Stimulated activated effector memory CD8-positive, alpha-beta T cell treated with anti-CD3 and anti-CD28 coated beads, Interleukin-12 subunit alpha, Interleukin-12 subunit beta, amount 100 ng/mL, for 72 hours (primary cell): ENCODE data around the gene ANTKMT.

Experiments
- ATAC-seq: fragments of 150-1000 bp; cut with Tn5 transposase; 2 replicates; pipeline ENCODE4 v1.10.0; 2021
- DNase-seq, 2 donors: peaks; one replicate each; pipeline ENCODE4 v3.0.0; 2021 to 2022; ENCODE audit warnings: low spot score in 2 of 2
- H3K27ac Mint-ChIP-seq: one replicate; pipeline ENCODE4 v1.8.0; 2022; ENCODE audit warnings: mild to moderate bottlenecking, mixed read lengths
- H3K36me3 Mint-ChIP-seq: one replicate; pipeline ENCODE4 v1.8.0; 2022; ENCODE audit warnings: mild to moderate bottlenecking, mixed read lengths
- H3K4me1 Mint-ChIP-seq: one replicate; pipeline ENCODE4 v1.8.0; 2022; ENCODE audit warnings: mixed read lengths
- H3K4me3 Mint-ChIP-seq: one replicate; pipeline ENCODE4 v1.8.0; 2022; ENCODE audit warnings: mild to moderate bottlenecking, mixed read lengths
- H3K9me3 Mint-ChIP-seq: one replicate; pipeline ENCODE4 v1.8.0; 2022; ENCODE audit warnings: mixed read lengths

The ANTKMT gene

GRCh38 chr16:678858-679813 lies 41.8 kb upstream of the ANTKMT start:
- Mint-ChIP-seq H3K36me3 (peaks cover 30% of the 10 kb centered on the region), H3K4me1 (peaks cover 45% of the 10 kb centered on the region), H3K4me3 (peak overlapping the region; percentile 73), H3K9me3 (no peaks in the 10 kb centered on the region), H3K27ac (peak overlapping the region; percentile 76)
- DNase-seq (peak; percentile 55 to 82), ATAC-seq (peak; percentile 29)

GRCh38 chr16:679814-680624 lies 40.9 kb upstream of the ANTKMT start, which contains the start of gene STUB1:
Gene STUB1, plus strand, starts transcription at chr16:680410. Its CDS starts 116 bp downstream, at chr16:680526.
- Mint-ChIP-seq H3K4me1 (peaks cover 47% of the 10 kb centered on the region), H3K4me3 (peak within 1 kb of the TSS; percentile 73), H3K27ac (peak within 1 kb of the TSS; percentile 80), H3K9me3 (no peaks in the 10 kb centered on the region), H3K36me3 (peaks cover 38% of the 10 kb centered on the region)
- ATAC-seq (peak; percentile 61), DNase-seq (peak; percentile 89 to 95)

GRCh38 chr16:680625-680945 lies 40.4 kb upstream of the ANTKMT start:
- Mint-ChIP-seq H3K4me3 (peak overlapping the region; percentile 73), H3K4me1 (peaks cover 44% of the 10 kb centered on the region), H3K9me3 (no peaks in the 10 kb centered on the region), H3K36me3 (peaks cover 39% of the 10 kb centered on the region), H3K27ac (peak overlapping the region; percentile 80)
- no peak for DNase-seq
- ATAC-seq: no peak

DNA sequence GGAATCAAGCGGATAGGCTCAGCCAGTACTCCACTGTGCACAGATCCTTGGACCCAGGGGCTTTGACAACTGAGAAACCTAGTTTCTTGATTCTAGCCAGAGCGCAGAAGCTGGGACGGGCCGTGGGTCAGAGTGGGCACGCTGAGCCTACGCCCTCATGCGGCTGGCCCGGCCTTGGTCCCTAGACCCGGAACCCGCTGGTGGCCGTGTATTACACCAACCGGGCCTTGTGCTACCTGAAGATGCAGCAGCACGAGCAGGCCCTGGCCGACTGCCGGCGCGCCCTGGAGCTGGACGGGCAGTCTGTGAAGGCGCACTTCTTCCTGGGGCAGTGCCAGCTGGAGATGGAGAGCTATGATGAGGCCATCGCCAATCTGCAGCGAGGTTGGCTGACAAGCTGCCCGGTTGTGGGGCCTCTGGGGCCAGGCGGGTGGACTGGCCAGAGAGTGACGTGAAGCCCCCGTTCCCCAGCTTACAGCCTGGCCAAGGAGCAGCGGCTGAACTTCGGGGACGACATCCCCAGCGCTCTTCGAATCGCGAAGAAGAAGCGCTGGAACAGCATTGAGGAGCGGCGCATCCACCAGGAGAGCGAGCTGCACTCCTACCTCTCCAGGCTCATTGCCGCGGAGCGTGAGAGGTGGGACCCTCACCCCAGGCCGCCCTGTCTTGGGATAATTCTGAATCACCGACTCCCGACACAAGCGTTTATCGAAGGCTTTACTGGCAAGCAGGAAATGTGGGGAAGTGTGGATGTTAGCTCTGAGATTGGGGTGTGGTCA lies 39.8 kb upstream of the ANTKMT start:
- DNase-seq (no peak), ATAC-seq (no peak)
- no peaks in the 10 kb centered on the region for H3K9me3 Mint-ChIP-seq
- peaks cover 44% of the 10 kb centered on the region for H3K36me3 Mint-ChIP-seq
- H3K4me3 Mint-ChIP-seq: peak overlapping the region; percentile 73
- peaks cover 49% of the 10 kb centered on the region for H3K4me1 Mint-ChIP-seq
- peak overlapping the region; percentile 80 for H3K27ac Mint-ChIP-seq

- H3K4me1 Mint-ChIP-seq: peaks cover 49% of the 10 kb centered on the region
- peak overlapping the region; percentile 73 for H3K4me3 Mint-ChIP-seq
- ATAC-seq (no peak), DNase-seq (no peak)
- peak overlapping the region; percentile 89 for H3K27ac Mint-ChIP-seq
- H3K9me3 Mint-ChIP-seq: no peaks in the 10 kb centered on the region
- H3K36me3 Mint-ChIP-seq: peaks cover 48% of the 10 kb centered on the region
Measured at GRCh38 chr16:681746-682427, 39.1 kb upstream of the ANTKMT start.

GRCh38 chr16:682493-683395 lies 38.2 kb upstream of the ANTKMT start:
- H3K27ac Mint-ChIP-seq: peak overlapping the region; percentile 89
- peak overlapping the region; percentile 73 for H3K4me3 Mint-ChIP-seq
- no peak for DNase-seq
- H3K4me1 Mint-ChIP-seq: peaks cover 49% of the 10 kb centered on the region
- peaks cover 48% of the 10 kb centered on the region for H3K36me3 Mint-ChIP-seq
- ATAC-seq: no peak
- H3K9me3 Mint-ChIP-seq: no peaks in the 10 kb centered on the region

GRCh38 chr16:683396-684070 lies 37.4 kb upstream of the ANTKMT start:
- ATAC-seq: no peak
- peak overlapping the region; percentile 73 for H3K4me3 Mint-ChIP-seq
- peaks cover 48% of the 10 kb centered on the region for H3K36me3 Mint-ChIP-seq
- peak overlapping the region; percentile 89 for H3K27ac Mint-ChIP-seq
- H3K4me1 Mint-ChIP-seq: peaks cover 50% of the 10 kb centered on the region
- DNase-seq: no peak
- no peaks in the 10 kb centered on the region for H3K9me3 Mint-ChIP-seq

GRCh38 chr16:684071-684794 lies 36.7 kb upstream of the ANTKMT start, which contains the start of gene JMJD8:
Gene JMJD8, minus strand, starts transcription at chr16:684334. Its CDS starts 15 bp downstream, at chr16:684319.
- H3K9me3 Mint-ChIP-seq: no peaks in the 10 kb centered on the region
- ATAC-seq (peak; percentile 85), DNase-seq (peak; percentile 91 to 97)
- peak within 1 kb of the TSS; percentile 89 for H3K27ac Mint-ChIP-seq
- H3K4me3 Mint-ChIP-seq: peak within 1 kb of the TSS; percentile 73
- H3K4me1 Mint-ChIP-seq: peaks cover 52% of the 10 kb centered on the region
- peaks cover 48% of the 10 kb centered on the region for H3K36me3 Mint-ChIP-seq

GRCh38 chr16:684961-685696 lies 35.8 kb upstream of the ANTKMT start:
- peak overlapping the region; percentile 89 for H3K27ac Mint-ChIP-seq
- H3K36me3 Mint-ChIP-seq: peaks cover 48% of the 10 kb centered on the region
- DNase-seq: no peak
- H3K4me1 Mint-ChIP-seq: peaks cover 51% of the 10 kb centered on the region
- no peak for ATAC-seq
- peak overlapping the region; percentile 73 for H3K4me3 Mint-ChIP-seq
- H3K9me3 Mint-ChIP-seq: no peaks in the 10 kb centered on the region

GRCh38 chr16:685967-686366 lies 35.0 kb upstream of the ANTKMT start:
- no peak for DNase-seq
- peak overlapping the region; percentile 23 for H3K4me3 Mint-ChIP-seq
- peaks cover 52% of the 10 kb centered on the region for H3K4me1 Mint-ChIP-seq
- H3K36me3 Mint-ChIP-seq: peaks cover 49% of the 10 kb centered on the region
- ATAC-seq: no peak
- H3K27ac Mint-ChIP-seq: peak overlapping the region; percentile 45
- no peaks in the 10 kb centered on the region for H3K9me3 Mint-ChIP-seq

DNA sequence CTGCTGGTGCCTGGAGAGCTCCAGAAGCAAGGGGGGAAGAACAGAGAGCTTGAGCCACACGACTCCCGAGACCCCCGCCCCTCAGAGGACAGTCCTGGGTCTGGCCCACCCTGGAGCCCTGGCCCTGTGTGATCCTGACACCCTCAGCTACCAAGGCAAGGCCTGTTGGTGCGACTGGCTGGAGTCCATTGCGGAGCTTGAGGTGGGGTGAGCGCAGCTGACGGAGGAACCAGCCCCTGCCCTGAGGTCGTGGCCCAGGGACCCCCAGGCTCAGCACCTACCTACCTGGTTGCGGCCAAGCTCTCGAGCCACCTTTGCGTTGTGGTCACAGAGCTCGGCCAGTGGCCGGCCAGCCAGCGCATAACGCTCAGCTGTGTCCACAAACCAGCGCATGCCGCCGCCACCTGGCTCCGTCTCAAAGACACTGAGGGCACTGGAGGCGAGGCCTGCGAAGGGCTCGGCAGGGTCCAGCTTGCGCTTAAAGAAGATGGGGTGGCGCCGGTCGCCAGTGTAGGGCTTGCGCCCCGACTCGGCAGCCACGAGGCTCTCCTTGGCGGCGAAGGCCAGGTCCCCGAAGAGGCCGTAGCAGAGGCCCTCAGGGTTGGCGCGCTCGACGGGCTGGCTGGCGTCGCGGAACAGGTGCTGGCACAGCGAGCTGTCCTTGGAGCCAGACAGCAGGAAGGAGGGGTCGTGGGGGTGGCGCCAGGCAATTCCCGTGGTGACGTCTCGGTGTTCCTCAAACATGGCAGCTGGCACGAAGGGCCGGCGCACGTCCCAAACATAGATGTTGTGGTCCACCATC lies 34.3 kb upstream of the ANTKMT start:
- Mint-ChIP-seq H3K9me3 (no peaks in the 10 kb centered on the region), H3K27ac (no peak overlapping the region), H3K4me1 (peaks cover 50% of the 10 kb centered on the region), H3K4me3 (no peak overlapping the region), H3K36me3 (peaks cover 45% of the 10 kb centered on the region)
- DNase-seq: no peak
- ATAC-seq: no peak
